ENCODE measurements around the gene PLPP4. TPM values are rescaled to one million over a fixed set of nuclear protein-coding genes. Genes with fewer than 3 reads are reported as not detected.

The PLPP4 gene
- total RNA-seq, 2 donors from 2014 or later, result not detected

GRCh38 chr10:120432209-120432608 is 24.8 kb upstream of the PLPP4 start:
- Mint-ChIP-seq H3K27me3 (ENCODE audit: low read depth) (peaks cover 22% of the 10 kb centered on the region), H3K4me1 (ENCODE audit: low read depth) (peaks cover 7% of the 10 kb centered on the region), H3K4me3 (no peak overlapping the region), H3K27ac (no peak overlapping the region), H3K36me3 (ENCODE audit: insufficient read depth in 2 of 2) (no peaks in the 10 kb centered on the region), H3K9me3 (no peaks in the 10 kb centered on the region)
- ATAC-seq (replicated peaks in 1 of 2), result no peak
- DNase-seq, result no peak

- H3K4me1 Mint-ChIP-seq (ENCODE audit: low read depth), result peaks cover 7% of the 10 kb centered on the region
- no peaks in the 10 kb centered on the region for H3K9me3 Mint-ChIP-seq
- H3K27ac Mint-ChIP-seq, result no peak overlapping the region
- ATAC-seq (replicated peaks in 1 of 2) (no peak), DNase-seq (no peak)
- H3K36me3 Mint-ChIP-seq (ENCODE audit: insufficient read depth in 2 of 2), result no peaks in the 10 kb centered on the region
- H3K4me3 Mint-ChIP-seq, result no peak overlapping the region
- H3K27me3 Mint-ChIP-seq (ENCODE audit: low read depth), result peaks cover 22% of the 10 kb centered on the region
Observed at GRCh38 chr10:120433141-120433540, 23.9 kb upstream of the PLPP4 start.

DNA sequence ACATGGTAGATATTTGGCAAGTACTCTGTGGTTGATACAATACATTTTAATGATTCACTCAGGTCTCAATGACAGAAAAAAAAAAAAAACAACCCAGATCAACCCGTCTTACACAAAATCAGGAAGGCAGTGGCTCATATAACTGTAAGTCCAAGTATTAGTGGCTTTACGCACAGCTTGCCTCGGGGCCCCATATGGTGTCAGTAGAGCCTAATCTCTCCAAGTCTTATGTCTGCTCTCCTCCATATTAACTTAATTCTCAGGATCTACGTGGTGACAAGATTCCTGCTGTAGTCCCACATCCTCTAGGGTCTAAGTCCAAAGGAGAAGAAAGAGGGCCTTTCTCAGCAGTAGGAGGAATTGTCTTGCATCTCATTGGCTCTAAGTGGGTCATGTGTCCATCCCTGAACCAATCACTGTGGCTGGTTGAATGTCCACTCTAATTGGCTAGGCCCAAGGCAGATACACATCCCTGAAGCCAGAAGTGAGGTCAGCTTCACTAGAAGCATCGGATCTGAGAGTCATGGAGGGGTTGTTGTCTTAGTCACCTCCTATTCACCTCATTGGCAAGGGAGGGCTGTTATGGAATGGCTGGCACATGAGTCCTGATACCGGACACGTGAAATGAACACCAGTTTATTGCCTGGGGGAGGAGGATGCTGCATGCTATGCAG is 20.5 kb upstream of the PLPP4 start:
- Mint-ChIP-seq H3K27me3 (ENCODE audit: low read depth) (peaks cover 11% of the 10 kb centered on the region), H3K9me3 (no peaks in the 10 kb centered on the region), H3K4me3 (no peak overlapping the region), H3K4me1 (ENCODE audit: low read depth) (peaks cover under 1% of the 10 kb centered on the region), H3K36me3 (ENCODE audit: insufficient read depth in 2 of 2) (no peaks in the 10 kb centered on the region), H3K27ac (no peak overlapping the region)
- no peak for ATAC-seq (replicated peaks in 1 of 2)
- DNase-seq, result no peak

GRCh38 chr10:120437541-120437940 is 19.5 kb upstream of the PLPP4 start:
- Mint-ChIP-seq H3K36me3 (ENCODE audit: insufficient read depth in 2 of 2) (no peaks in the 10 kb centered on the region), H3K27ac (no peak overlapping the region), H3K4me1 (ENCODE audit: low read depth) (no peaks in the 10 kb centered on the region), H3K4me3 (no peak overlapping the region), H3K9me3 (no peaks in the 10 kb centered on the region), H3K27me3 (ENCODE audit: low read depth) (peaks cover 1% of the 10 kb centered on the region)
- no peak for DNase-seq
- ATAC-seq (replicated peaks in 1 of 2), result no peak

GRCh38 chr10:120451968-120452367 is 5.1 kb upstream of the PLPP4 start:
- H3K36me3 Mint-ChIP-seq (ENCODE audit: insufficient read depth in 2 of 2), result peaks cover 0 to 6% of the 10 kb centered on the region in 2 donors
- H3K4me1 Mint-ChIP-seq (ENCODE audit: low read depth), result no peaks in the 10 kb centered on the region
- H3K27me3 Mint-ChIP-seq (ENCODE audit: low read depth), result peaks cover 11% of the 10 kb centered on the region
- no peak overlapping the region for H3K4me3 Mint-ChIP-seq
- no peak overlapping the region for H3K27ac Mint-ChIP-seq
- H3K9me3 Mint-ChIP-seq, result no peaks in the 10 kb centered on the region
- no peak for DNase-seq
- ATAC-seq (replicated peaks in 1 of 2), result no peak

- DNase-seq (no peak), ATAC-seq (replicated peaks in 1 of 2) (no peak)
- Mint-ChIP-seq H3K27me3 (ENCODE audit: low read depth) (peaks cover 19% of the 10 kb centered on the region), H3K4me3 (no peak overlapping the region), H3K36me3 (ENCODE audit: insufficient read depth in 2 of 2) (peaks cover 0 to 6% of the 10 kb centered on the region in 2 donors), H3K4me1 (ENCODE audit: low read depth) (no peaks in the 10 kb centered on the region), H3K27ac (no peak overlapping the region), H3K9me3 (no peaks in the 10 kb centered on the region)
Observed at GRCh38 chr10:120453319-120453718, 3.7 kb upstream of the PLPP4 start.

- peaks cover 2 to 6% of the 10 kb centered on the region in 2 donors for H3K36me3 Mint-ChIP-seq (ENCODE audit: insufficient read depth in 2 of 2)
- ATAC-seq (replicated peaks in 1 of 2) (no peak), DNase-seq (no peak)
- no peaks in the 10 kb centered on the region for H3K9me3 Mint-ChIP-seq
- no peak overlapping the region for H3K4me3 Mint-ChIP-seq
- no peak overlapping the region for H3K27ac Mint-ChIP-seq
- peaks cover 25% of the 10 kb centered on the region for H3K27me3 Mint-ChIP-seq (ENCODE audit: low read depth)
- no peaks in the 10 kb centered on the region for H3K4me1 Mint-ChIP-seq (ENCODE audit: low read depth)
Observed at GRCh38 chr10:120453886-120454285, 3.1 kb upstream of the PLPP4 start.

DNA sequence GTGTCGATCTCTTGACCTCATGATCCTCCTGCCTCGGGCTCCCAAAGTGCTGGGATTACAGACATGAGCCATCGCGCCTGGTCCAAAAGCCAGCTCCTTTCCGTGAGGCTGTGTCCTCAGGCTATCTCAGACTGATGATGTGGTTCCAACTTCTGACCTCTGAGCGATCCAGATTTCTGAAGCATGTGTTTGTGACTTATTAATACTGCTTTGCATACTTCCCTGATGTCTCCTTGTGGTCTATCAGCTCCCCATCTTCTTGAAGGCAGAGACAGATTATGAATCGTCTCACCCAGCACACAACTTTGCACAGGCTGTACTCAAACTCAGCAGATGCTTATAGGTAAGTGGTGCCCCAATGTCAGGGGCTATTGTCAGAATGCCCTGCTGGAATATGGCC is 2.0 kb upstream of the PLPP4 start:
- Mint-ChIP-seq H3K27ac (no peak overlapping the region), H3K4me1 (ENCODE audit: low read depth) (no peaks in the 10 kb centered on the region), H3K4me3 (no peak overlapping the region), H3K27me3 (ENCODE audit: low read depth) (peaks cover 33% of the 10 kb centered on the region), H3K9me3 (no peaks in the 10 kb centered on the region), H3K36me3 (ENCODE audit: insufficient read depth in 2 of 2) (peaks cover 2 to 3% of the 10 kb centered on the region in 2 donors)
- ATAC-seq (replicated peaks in 1 of 2) (no peak), DNase-seq (no peak)

DNA sequence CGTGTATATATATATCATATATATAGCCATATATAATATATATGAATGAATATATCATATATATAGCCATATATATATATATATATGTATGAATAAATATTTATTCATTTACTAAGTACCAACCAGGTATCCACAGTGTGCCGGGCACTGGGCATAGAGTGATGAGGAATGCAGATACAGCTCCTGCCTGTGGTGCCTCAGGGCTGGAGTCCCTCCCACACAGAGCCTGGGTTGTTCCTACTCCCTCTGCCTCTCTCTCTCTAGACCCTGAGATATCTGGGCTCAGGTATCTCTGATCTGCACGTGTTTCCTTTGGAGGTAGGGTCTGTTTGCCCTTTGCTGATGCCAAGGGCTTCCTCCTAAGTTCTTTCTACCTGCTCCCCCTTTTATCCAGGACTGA is 1.4 kb upstream of the PLPP4 start:
- peaks cover 2 to 3% of the 10 kb centered on the region in 2 donors for H3K36me3 Mint-ChIP-seq (ENCODE audit: insufficient read depth in 2 of 2)
- no peak overlapping the region for H3K4me3 Mint-ChIP-seq
- no peaks in the 10 kb centered on the region for H3K4me1 Mint-ChIP-seq (ENCODE audit: low read depth)
- H3K27me3 Mint-ChIP-seq (ENCODE audit: low read depth), result peaks cover 35% of the 10 kb centered on the region
- H3K9me3 Mint-ChIP-seq, result no peaks in the 10 kb centered on the region
- ATAC-seq (replicated peaks in 1 of 2), result no peak
- DNase-seq, result no peak
- no peak overlapping the region for H3K27ac Mint-ChIP-seq

- peak overlapping the region; percentile 65 to 84 for H3K4me3 Mint-ChIP-seq
- H3K27ac Mint-ChIP-seq, result no peak overlapping the region
- no peak for ATAC-seq (replicated peaks in 1 of 2)
- no peaks in the 10 kb centered on the region for H3K4me1 Mint-ChIP-seq (ENCODE audit: low read depth)
- H3K9me3 Mint-ChIP-seq, result no peaks in the 10 kb centered on the region
- no peak for DNase-seq
- H3K36me3 Mint-ChIP-seq (ENCODE audit: insufficient read depth in 2 of 2), result peaks cover 2 to 3% of the 10 kb centered on the region in 2 donors
- peaks cover 38% of the 10 kb centered on the region for H3K27me3 Mint-ChIP-seq (ENCODE audit: low read depth)
Observed at GRCh38 chr10:120456143-120456625, 843 bp upstream of the PLPP4 start.

GRCh38 chr10:120457431-120458172 is 575 bp downstream of the PLPP4 start:
- peak overlapping the region in 1 of 2 donors; percentile 56 for H3K4me3 Mint-ChIP-seq
- no peak for ATAC-seq (replicated peaks in 1 of 2)
- no peak for DNase-seq
- no peaks in the 10 kb centered on the region for H3K4me1 Mint-ChIP-seq (ENCODE audit: low read depth)
- H3K27ac Mint-ChIP-seq, result no peak overlapping the region
- peaks cover 2 to 3% of the 10 kb centered on the region in 2 donors for H3K36me3 Mint-ChIP-seq (ENCODE audit: insufficient read depth in 2 of 2)
- no peaks in the 10 kb centered on the region for H3K9me3 Mint-ChIP-seq
- H3K27me3 Mint-ChIP-seq (ENCODE audit: low read depth), result peaks cover 40% of the 10 kb centered on the region

GRCh38 chr10:120458432-120458831 is 1.4 kb downstream of the PLPP4 start:
- no peak for DNase-seq
- H3K4me3 Mint-ChIP-seq, result no peak overlapping the region
- H3K27ac Mint-ChIP-seq, result no peak overlapping the region
- peaks cover 40% of the 10 kb centered on the region for H3K27me3 Mint-ChIP-seq (ENCODE audit: low read depth)
- no peaks in the 10 kb centered on the region for H3K9me3 Mint-ChIP-seq
- H3K4me1 Mint-ChIP-seq (ENCODE audit: low read depth), result no peaks in the 10 kb centered on the region
- ATAC-seq (replicated peaks in 1 of 2), result no peak
- H3K36me3 Mint-ChIP-seq (ENCODE audit: insufficient read depth in 2 of 2), result peaks cover 2 to 3% of the 10 kb centered on the region in 2 donors

- H3K9me3 Mint-ChIP-seq, result no peaks in the 10 kb centered on the region
- DNase-seq, result no peak
- H3K4me1 Mint-ChIP-seq (ENCODE audit: low read depth), result no peaks in the 10 kb centered on the region
- H3K36me3 Mint-ChIP-seq (ENCODE audit: insufficient read depth in 2 of 2), result peaks cover 2 to 3% of the 10 kb centered on the region in 2 donors
- no peak overlapping the region for H3K4me3 Mint-ChIP-seq
- peaks cover 40% of the 10 kb centered on the region for H3K27me3 Mint-ChIP-seq (ENCODE audit: low read depth)
- no peak for ATAC-seq (replicated peaks in 1 of 2)
- no peak overlapping the region for H3K27ac Mint-ChIP-seq
Observed at GRCh38 chr10:120459185-120459584, 2.2 kb downstream of the PLPP4 start.

All from activated T-cell treated with anti-CD3 and anti-CD28 coated beads, Interleukin-2, amount 50 U/mL, for 72 hours (primary cell).